ENCODE results near the gene MIOX. TPM values are rescaled to one million over a fixed set of nuclear protein-coding genes. Genes with fewer than 3 reads are reported as not detected.

MIOX gene
- total and polyA plus RNA-seq, 2 of the 13 experiments (the other 11 are each of a cell fraction or from before 2014, with no cell fraction given), result 1.5 to 2.9 TPM

DNA sequence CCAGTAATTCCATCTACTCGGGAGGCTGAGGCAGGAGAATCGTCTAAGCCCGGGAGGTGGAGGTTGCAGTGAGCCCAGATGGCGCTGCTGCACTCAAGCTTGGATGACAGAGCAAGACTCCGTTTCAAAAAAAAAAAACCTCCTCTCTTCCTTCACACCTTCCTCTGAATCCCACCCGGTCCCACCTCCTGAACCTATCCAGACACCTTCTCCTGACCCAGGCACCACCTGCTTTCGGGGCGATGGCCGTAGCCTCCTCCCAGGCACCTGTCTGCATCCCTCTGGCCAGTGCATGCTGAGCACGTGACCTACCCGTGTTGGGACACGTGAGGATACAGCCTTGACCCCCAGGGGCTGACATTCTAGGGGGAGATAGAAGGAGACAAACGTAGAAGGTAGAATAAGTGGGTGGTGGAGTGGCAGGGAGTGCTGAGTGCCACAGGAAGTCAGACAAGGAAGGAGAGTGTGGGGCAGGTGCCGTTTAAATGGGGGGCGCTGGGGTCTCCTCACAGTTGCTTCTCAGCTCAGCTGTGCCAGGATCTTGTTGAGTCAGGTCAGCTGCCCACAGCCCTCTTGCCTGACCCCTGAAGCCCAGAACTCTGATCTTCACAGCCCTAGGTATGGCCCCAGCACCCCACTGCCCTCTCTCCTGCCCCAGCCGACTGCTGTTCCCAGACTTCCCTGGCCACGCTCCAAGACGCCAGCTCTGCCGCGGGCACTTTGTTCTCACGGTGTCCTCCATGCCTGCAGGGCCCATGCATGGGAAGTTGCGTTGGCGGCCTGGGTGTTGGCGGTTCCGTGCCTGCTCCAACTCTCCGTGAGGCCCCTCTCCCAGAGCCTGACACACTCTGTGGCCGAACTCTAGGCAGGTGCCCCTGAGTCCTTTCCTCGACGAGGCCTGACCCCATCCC lies 1.2 kb upstream of the MIOX start (continued):
- TF ChIP-seq ZNF180 (CRISPR knock-in tag; IDR thresholded peaks at IDR 0.05; ENCODE audit: borderline replicate concordance, low read depth) (no peak), ZNF24 (IDR thresholded peaks at IDR 0.05) (no peak), ZNF709 (CRISPR knock-in tag; IDR thresholded peaks at IDR 0.05) (no peak), ZNF251 (CRISPR knock-in tag; IDR thresholded peaks at IDR 0.05) (no peak), POLR2A (IDR thresholded peaks at IDR 0.05; ENCODE audit: insufficient read depth in 1 of 2, low read depth in 2 of 2, low read length in 2 of 2) (peak in 1 of 2 experiments; percentile 28; a peak in 1 of 4 replicates), JARID2 (CRISPR knock-in tag; IDR thresholded peaks at IDR 0.05; ENCODE audit: insufficient replicate concordance) (no peak), KDM1A (CRISPR knock-in tag; IDR thresholded peaks at IDR 0.05) (no peak), ZIK1 (CRISPR knock-in tag; IDR thresholded peaks at IDR 0.05; ENCODE audit: borderline replicate concordance, low read depth) (no peak), ZNF749 (CRISPR knock-in tag; IDR thresholded peaks at IDR 0.05; ENCODE audit: borderline replicate concordance) (0 out of 2 replicates have a peak, but pooled peaks have one; percentile 37), ZNF652 (CRISPR knock-in tag; IDR thresholded peaks at IDR 0.05; ENCODE audit: borderline replicate concordance, low read depth) (no peak), ATF1 (CRISPR knock-in tag; IDR thresholded peaks at IDR 0.05) (no peak), ZNF773 (CRISPR knock-in tag; IDR thresholded peaks at IDR 0.05; ENCODE audit: borderline replicate concordance) (no peak), TEF (CRISPR knock-in tag; IDR thresholded peaks at IDR 0.05) (no peak), SCMH1 (CRISPR knock-in tag; IDR thresholded peaks at IDR 0.05; ENCODE audit: borderline replicate concordance) (no peak), ZNF775 (CRISPR knock-in tag; IDR thresholded peaks at IDR 0.05; ENCODE audit: borderline replicate concordance) (no peak), ZNF577 (CRISPR knock-in tag; IDR thresholded peaks at IDR 0.05; ENCODE audit: borderline replicate concordance, low read depth) (no peak), REPIN1 (CRISPR knock-in tag; IDR thresholded peaks at IDR 0.05; ENCODE audit: borderline replicate concordance, low read depth) (peak; percentile 57; the same call in 1 of the 2 replicates), ZZZ3 (CRISPR knock-in tag; IDR thresholded peaks at IDR 0.05; ENCODE audit: borderline replicate concordance) (no peak), ZMYM2 (CRISPR knock-in tag; IDR thresholded peaks at IDR 0.05) (0 out of 2 replicates have a peak, but pooled peaks have one; percentile 53), ZNF572 (CRISPR knock-in tag; IDR thresholded peaks at IDR 0.05) (no peak), NPAS2 (CRISPR knock-in tag; IDR thresholded peaks at IDR 0.05; ENCODE audit: borderline replicate concordance) (peak; percentile 91; the same call in 1 of the 2 replicates), CBX2 (IDR thresholded peaks at IDR 0.05; ENCODE audit: low read depth, low read length) (no peak), CBX2 (CRISPR knock-in tag; IDR thresholded peaks at IDR 0.05; ENCODE audit: low read depth) (no peak)
- TF ChIP-seq, protein P1, sequence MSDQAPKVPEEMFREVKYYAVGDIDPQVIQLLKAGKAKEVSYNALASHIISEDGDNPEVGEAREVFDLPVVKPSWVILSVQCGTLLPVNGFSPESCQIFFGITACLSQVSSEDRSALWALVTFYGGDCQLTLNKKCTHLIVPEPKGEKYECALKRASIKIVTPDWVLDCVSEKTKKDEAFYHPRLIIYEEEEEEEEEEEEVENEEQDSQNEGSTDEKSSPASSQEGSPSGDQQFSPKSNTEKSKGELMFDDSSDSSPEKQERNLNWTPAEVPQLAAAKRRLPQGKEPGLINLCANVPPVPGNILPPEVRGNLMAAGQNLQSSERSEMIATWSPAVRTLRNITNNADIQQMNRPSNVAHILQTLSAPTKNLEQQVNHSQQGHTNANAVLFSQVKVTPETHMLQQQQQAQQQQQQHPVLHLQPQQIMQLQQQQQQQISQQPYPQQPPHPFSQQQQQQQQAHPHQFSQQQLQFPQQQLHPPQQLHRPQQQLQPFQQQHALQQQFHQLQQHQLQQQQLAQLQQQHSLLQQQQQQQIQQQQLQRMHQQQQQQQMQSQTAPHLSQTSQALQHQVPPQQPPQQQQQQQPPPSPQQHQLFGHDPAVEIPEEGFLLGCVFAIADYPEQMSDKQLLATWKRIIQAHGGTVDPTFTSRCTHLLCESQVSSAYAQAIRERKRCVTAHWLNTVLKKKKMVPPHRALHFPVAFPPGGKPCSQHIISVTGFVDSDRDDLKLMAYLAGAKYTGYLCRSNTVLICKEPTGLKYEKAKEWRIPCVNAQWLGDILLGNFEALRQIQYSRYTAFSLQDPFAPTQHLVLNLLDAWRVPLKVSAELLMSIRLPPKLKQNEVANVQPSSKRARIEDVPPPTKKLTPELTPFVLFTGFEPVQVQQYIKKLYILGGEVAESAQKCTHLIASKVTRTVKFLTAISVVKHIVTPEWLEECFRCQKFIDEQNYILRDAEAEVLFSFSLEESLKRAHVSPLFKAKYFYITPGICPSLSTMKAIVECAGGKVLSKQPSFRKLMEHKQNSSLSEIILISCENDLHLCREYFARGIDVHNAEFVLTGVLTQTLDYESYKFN (CRISPR knock-in tag; conservative IDR thresholded peaks at IDR 0.05), result peak; percentile 54
- TF ChIP-seq, protein P2, sequence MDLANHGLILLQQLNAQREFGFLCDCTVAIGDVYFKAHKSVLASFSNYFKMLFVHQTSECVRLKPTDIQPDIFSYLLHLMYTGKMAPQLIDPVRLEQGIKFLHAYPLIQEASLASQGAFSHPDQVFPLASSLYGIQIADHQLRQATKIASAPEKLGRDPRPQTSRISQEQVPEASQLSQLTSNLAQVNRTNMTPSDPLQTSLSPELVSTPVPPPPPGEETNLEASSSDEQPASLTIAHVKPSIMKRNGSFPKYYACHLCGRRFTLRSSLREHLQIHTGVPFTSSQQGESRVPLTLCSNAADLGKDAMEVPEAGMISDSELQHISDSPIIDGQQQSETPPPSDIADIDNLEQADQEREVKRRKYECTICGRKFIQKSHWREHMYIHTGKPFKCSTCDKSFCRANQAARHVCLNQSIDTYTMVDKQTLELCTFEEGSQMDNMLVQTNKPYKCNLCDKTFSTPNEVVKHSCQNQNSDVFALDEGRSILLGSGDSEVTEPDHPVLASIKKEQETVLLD (CRISPR knock-in tag; IDR thresholded peaks at IDR 0.05; ENCODE audit: low read depth), result no peak
